ENCODE results near the gene GNB2. TPM values are rescaled to one million over a fixed set of nuclear protein-coding genes. Genes with fewer than 3 reads are reported as not detected.
"Not testable (repeated sequence)": the region's sequence is repeated elsewhere in the genome, so short reads cannot be mapped to it uniquely, and the experiment has no call there.

The GNB2 gene
- total RNA-seq, 1 experiment from 2014 or later = 174 TPM

DNA sequence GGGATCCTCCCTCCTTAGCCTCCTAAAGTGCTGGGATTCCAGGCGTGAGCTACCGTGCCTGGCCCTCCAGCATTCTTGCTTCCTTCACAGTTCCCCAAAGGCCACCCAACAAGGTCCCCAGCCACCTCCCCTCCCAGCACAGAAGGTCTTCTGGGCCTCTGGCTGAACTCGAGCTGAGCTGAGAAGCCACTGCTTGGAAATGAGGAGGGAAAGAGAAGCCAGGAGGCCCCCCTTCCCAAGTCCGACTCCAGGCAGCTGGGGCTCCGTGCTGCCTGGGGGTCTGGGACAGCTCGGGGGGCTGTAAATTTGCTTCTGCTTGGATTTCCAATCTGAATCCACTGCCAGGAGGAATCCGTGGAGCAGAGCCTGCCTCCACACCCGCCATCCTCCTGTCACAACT lies 41.2 kb downstream of the GNB2 start:
- no peak overlapping the region for H3T11ph ChIP-seq (ENCODE audit: low read length)
- H3K4me2 ChIP-seq (ENCODE audit: insufficient read depth, insufficient read length, low read length) = no peak overlapping the region
- H3K4me3 Mint-ChIP-seq = no peak overlapping the region; a peak in 1 of 5 replicates
- no CpG with 5 or more reads among the region's 8 CpGs for WGBS (ENCODE audit: extremely low coverage, insufficient read length, low lambda C conversion rate)
- no peaks in the 10 kb centered on the region for H3K9me3 ChIP-seq (ENCODE audit: control insufficient read depth, low read depth, low read length)
- H3K4ac ChIP-seq (ENCODE audit: low read depth, low read length) = no peak overlapping the region
- no peak overlapping the region; a peak in 1 of 7 replicates for H3K27ac Mint-ChIP-seq
- no peaks in the 10 kb centered on the region for H4K20me1 ChIP-seq (ENCODE audit: control insufficient read depth, insufficient read depth, insufficient read length)
- H3K23ac ChIP-seq (ENCODE audit: insufficient read length, low read depth, low read length) = no peak overlapping the region
- no peak overlapping the region for H4K91ac ChIP-seq (ENCODE audit: insufficient read length, low read depth, low read length)
- H4K5ac ChIP-seq (ENCODE audit: insufficient read length, low read depth, low read length) = no peak overlapping the region
- no peaks in the 10 kb centered on the region for H3K23me2 ChIP-seq (ENCODE audit: insufficient read length, low read depth, low read length, poor library complexity, severe bottlenecking)
- no peak overlapping the region for H2BK15ac ChIP-seq (ENCODE audit: low read depth, low read length)
- no peak overlapping the region for H2BK120ac ChIP-seq (ENCODE audit: low read depth, low read length, poor library complexity, severe bottlenecking)
- H3K18ac ChIP-seq (ENCODE audit: insufficient read length, low read depth, low read length) = no peak overlapping the region
- H2BK5ac ChIP-seq (ENCODE audit: insufficient read length, low read length) = no peak overlapping the region
- H3K9me3 Mint-ChIP-seq = peaks cover 9 to 16% of the 10 kb centered on the region in 2 experiments
- H3K4me1 ChIP-seq (ENCODE audit: insufficient read depth, low read length) = no peaks in the 10 kb centered on the region
- H3K36me3 Mint-ChIP-seq (ENCODE audit: insufficient read depth in 1 of 3, low read depth in 3 of 3) = no peaks in the 10 kb centered on the region; a peak in 2 of 7 replicates
- no peak overlapping the region for H2BK12ac ChIP-seq (ENCODE audit: insufficient read length, low read depth, low read length)
- no peak overlapping the region for H3K27ac ChIP-seq (ENCODE audit: insufficient read length, low read depth, low read length)
- TF ChIP-seq, protein P1, sequence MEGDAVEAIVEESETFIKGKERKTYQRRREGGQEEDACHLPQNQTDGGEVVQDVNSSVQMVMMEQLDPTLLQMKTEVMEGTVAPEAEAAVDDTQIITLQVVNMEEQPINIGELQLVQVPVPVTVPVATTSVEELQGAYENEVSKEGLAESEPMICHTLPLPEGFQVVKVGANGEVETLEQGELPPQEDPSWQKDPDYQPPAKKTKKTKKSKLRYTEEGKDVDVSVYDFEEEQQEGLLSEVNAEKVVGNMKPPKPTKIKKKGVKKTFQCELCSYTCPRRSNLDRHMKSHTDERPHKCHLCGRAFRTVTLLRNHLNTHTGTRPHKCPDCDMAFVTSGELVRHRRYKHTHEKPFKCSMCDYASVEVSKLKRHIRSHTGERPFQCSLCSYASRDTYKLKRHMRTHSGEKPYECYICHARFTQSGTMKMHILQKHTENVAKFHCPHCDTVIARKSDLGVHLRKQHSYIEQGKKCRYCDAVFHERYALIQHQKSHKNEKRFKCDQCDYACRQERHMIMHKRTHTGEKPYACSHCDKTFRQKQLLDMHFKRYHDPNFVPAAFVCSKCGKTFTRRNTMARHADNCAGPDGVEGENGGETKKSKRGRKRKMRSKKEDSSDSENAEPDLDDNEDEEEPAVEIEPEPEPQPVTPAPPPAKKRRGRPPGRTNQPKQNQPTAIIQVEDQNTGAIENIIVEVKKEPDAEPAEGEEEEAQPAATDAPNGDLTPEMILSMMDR (conservative IDR thresholded peaks at IDR 0.05) = no peak
- no peak overlapping the region for H3K56ac ChIP-seq (ENCODE audit: insufficient read length, low read depth, low read length)
- H4K8ac ChIP-seq (replicated peaks; ENCODE audit: insufficient read length, low read depth, low read length) = no peak overlapping the region
- no peak overlapping the region for H3K14ac ChIP-seq (ENCODE audit: insufficient read depth, low read length)
- no peaks in the 10 kb centered on the region for H3K79me2 ChIP-seq (ENCODE audit: insufficient read depth, low read length)
- H3K9ac ChIP-seq (ENCODE audit: extremely low read depth, insufficient read length, low read length) = no peak overlapping the region
- DNase-seq = no peak
- H3K27me3 ChIP-seq (ENCODE audit: insufficient read depth, low read length) = no peaks in the 10 kb centered on the region; the same call in 1 of the 2 replicates
- H3K27me3 Mint-ChIP-seq (ENCODE audit: low read depth) = peaks cover 34% of the 10 kb centered on the region
- H3K79me1 ChIP-seq (ENCODE audit: insufficient read depth, low read depth, low read length, poor library complexity, severe bottlenecking) = no peaks in the 10 kb centered on the region
- no peak overlapping the region for H2BK20ac ChIP-seq (ENCODE audit: low read depth, low read length, poor library complexity, severe bottlenecking)
- peaks cover 2 to 5% of the 10 kb centered on the region in 2 experiments; a peak in 3 of 4 replicates for H3K4me1 Mint-ChIP-seq
- H2AK5ac ChIP-seq (ENCODE audit: insufficient read length, low read length) = no peak overlapping the region
- no peak overlapping the region for H2AFZ ChIP-seq (ENCODE audit: low read length)

DNA sequence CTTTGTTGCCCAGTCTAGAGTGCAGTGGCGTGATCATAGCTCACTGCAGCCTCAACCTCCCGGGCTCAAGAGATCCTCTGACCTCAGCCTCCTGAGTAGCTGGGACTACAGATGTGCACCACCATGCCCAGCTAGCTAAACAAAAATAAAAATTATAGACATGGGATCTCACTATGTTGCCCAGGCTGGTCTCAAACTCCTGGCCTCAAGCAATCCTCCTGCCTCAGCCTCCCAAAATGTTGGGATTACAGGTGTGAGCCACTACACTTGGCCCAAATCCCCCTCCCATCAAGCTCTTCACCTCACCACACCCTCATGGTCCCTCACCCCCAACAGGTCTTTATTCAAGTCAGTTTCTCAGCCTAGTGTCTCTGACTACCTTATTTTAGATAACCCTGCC lies 43.5 kb downstream of the GNB2 start:
- peaks cover 10 to 11% of the 10 kb centered on the region in 2 experiments; a peak in 3 of 4 replicates for H3K4me1 Mint-ChIP-seq
- H2AK5ac ChIP-seq (ENCODE audit: insufficient read length, low read length); H3K4me2 ChIP-seq (ENCODE audit: insufficient read depth, insufficient read length, low read length); H2BK120ac ChIP-seq (ENCODE audit: low read depth, low read length, poor library complexity, severe bottlenecking); H4K20me1 ChIP-seq (ENCODE audit: control insufficient read depth, insufficient read depth, insufficient read length); H4K5ac ChIP-seq (ENCODE audit: insufficient read length, low read depth, low read length); H3K4me1 ChIP-seq (ENCODE audit: insufficient read depth, low read length); H3K36me3 Mint-ChIP-seq (ENCODE audit: insufficient read depth in 1 of 3, low read depth in 3 of 3); H3K79me1 ChIP-seq (ENCODE audit: insufficient read depth, low read depth, low read length, poor library complexity, severe bottlenecking); H3K18ac ChIP-seq (ENCODE audit: insufficient read length, low read depth, low read length); H4K8ac ChIP-seq (replicated peaks; ENCODE audit: insufficient read length, low read depth, low read length); H3K27ac ChIP-seq (ENCODE audit: insufficient read length, low read depth, low read length); H3K23ac ChIP-seq (ENCODE audit: insufficient read length, low read depth, low read length); H3K14ac ChIP-seq (ENCODE audit: insufficient read depth, low read length); H3K56ac ChIP-seq (ENCODE audit: insufficient read length, low read depth, low read length); H2BK12ac ChIP-seq (ENCODE audit: insufficient read length, low read depth, low read length); H3K27me3 ChIP-seq (ENCODE audit: insufficient read depth, low read length); DNase-seq; H2AFZ ChIP-seq (ENCODE audit: low read length); H3K4ac ChIP-seq (ENCODE audit: low read depth, low read length); H3K9ac ChIP-seq (ENCODE audit: extremely low read depth, insufficient read length, low read length); H2BK20ac ChIP-seq (ENCODE audit: low read depth, low read length, poor library complexity, severe bottlenecking); H2BK15ac ChIP-seq (ENCODE audit: low read depth, low read length); H3K9me3 ChIP-seq (ENCODE audit: control insufficient read depth, low read depth, low read length); H3K79me2 ChIP-seq (ENCODE audit: insufficient read depth, low read length); H3K23me2 ChIP-seq (ENCODE audit: insufficient read length, low read depth, low read length, poor library complexity, severe bottlenecking); H4K91ac ChIP-seq (ENCODE audit: insufficient read length, low read depth, low read length); H3K4me3 Mint-ChIP-seq; H2BK5ac ChIP-seq (ENCODE audit: insufficient read length, low read length); H3T11ph ChIP-seq (ENCODE audit: low read length); H3K27ac Mint-ChIP-seq: not testable (repeated sequence)
- peaks cover 9 to 16% of the 10 kb centered on the region in 2 experiments for H3K9me3 Mint-ChIP-seq
- H3K27me3 Mint-ChIP-seq (ENCODE audit: low read depth) = peaks cover 55% of the 10 kb centered on the region
- no CpG with 5 or more reads among the region's 2 CpGs for WGBS (ENCODE audit: extremely low coverage, insufficient read length, low lambda C conversion rate)
